Activated B cell treated with CpG ODN at 0.5 μM for 24 hours (primary cell): Measurements from ENCODE around the gene RNASE8. TPM values are rescaled to one million over a fixed set of nuclear protein-coding genes. Genes with fewer than 3 reads are reported as not detected.
"Not testable (repeated sequence)": the region's sequence is repeated elsewhere in the genome, so short reads cannot be mapped to it uniquely, and the experiment has no call there.

Source experiments
- ATAC-seq: fragments of 200-7000 bp; cut with Tn5 transposase; one replicate; pipeline ENCODE4 v1.10.0; 2021; ENCODE audit warnings: low read depth, mild to moderate bottlenecking, moderate library complexity
- CTCF ChIA-PET: fragments of 350-600 bp; sonication (Branson Sonifier 250); formaldehyde crosslinking; loops from one replicate; lab custom pipeline; 2021; ENCODE audit warnings: antibody characterized with exemption; lab: Charles Lee
- POLR2A ChIA-PET: fragments of 350-600 bp; sonication (Branson Sonifier 250); formaldehyde crosslinking; loops from one replicate; lab custom pipeline; 2021; ENCODE audit warnings: antibody characterized with exemption; lab: Charles Lee
- DNase-seq: peaks from one replicate; pipeline ENCODE4 v3.0.0; 2022
- H3K27ac Mint-ChIP-seq: one replicate; pipeline ENCODE4 v1.8.0; 2020; ENCODE audit warnings: mixed read lengths
- H3K27me3 Mint-ChIP-seq: one replicate; pipeline ENCODE4 v1.8.0; 2021; ENCODE audit warnings: mixed read lengths
- H3K36me3 Mint-ChIP-seq: one replicate; pipeline ENCODE4 v1.8.0; 2021; ENCODE audit warnings: low read depth, mixed read lengths
- H3K4me1 Mint-ChIP-seq: one replicate; pipeline ENCODE4 v1.8.0; 2021; ENCODE audit warnings: mixed read lengths
- H3K4me3 Mint-ChIP-seq: one replicate; pipeline ENCODE4 v1.8.0; 2020; ENCODE audit warnings: mild to moderate bottlenecking, mixed read lengths
- H3K9me3 Mint-ChIP-seq: one replicate; pipeline ENCODE4 v1.8.0; 2020; ENCODE audit warnings: mixed read lengths
- intact Hi-C: fragments of 100-400 bp; cut with micrococcal nuclease; formaldehyde crosslinking; loops from one replicate; pipeline ENCODE4 v1.15.1; 2024
- total RNA-seq: library from RNA; stranded (reverse); gene quantifications from 2 replicates; pipeline ENCODE4 v1.2.3, GENCODE V29; 2022
- TF ChIP-seq, protein P1 (sequence below): fragments of 200-600 bp; IDR thresholded peaks from one replicate; pipeline ENCODE4 v1.8.0; 2022; ENCODE audit warnings: antibody characterized with exemption, mild to moderate bottlenecking

Gene RNASE8
- total RNA-seq, 1 donor from 2014 or later: not detected

- POLR2A ChIA-PET: no interaction called here
- TF ChIP-seq, protein P1, sequence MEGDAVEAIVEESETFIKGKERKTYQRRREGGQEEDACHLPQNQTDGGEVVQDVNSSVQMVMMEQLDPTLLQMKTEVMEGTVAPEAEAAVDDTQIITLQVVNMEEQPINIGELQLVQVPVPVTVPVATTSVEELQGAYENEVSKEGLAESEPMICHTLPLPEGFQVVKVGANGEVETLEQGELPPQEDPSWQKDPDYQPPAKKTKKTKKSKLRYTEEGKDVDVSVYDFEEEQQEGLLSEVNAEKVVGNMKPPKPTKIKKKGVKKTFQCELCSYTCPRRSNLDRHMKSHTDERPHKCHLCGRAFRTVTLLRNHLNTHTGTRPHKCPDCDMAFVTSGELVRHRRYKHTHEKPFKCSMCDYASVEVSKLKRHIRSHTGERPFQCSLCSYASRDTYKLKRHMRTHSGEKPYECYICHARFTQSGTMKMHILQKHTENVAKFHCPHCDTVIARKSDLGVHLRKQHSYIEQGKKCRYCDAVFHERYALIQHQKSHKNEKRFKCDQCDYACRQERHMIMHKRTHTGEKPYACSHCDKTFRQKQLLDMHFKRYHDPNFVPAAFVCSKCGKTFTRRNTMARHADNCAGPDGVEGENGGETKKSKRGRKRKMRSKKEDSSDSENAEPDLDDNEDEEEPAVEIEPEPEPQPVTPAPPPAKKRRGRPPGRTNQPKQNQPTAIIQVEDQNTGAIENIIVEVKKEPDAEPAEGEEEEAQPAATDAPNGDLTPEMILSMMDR: no peak
Observed at GRCh38 chr14:21040370-21040925, 17.2 kb upstream of the RNASE8 start.

GRCh38 chr14:21040941-21041340 is 16.7 kb upstream of the RNASE8 start:
- CTCF ChIA-PET: interaction anchor here (0.7 to 4.4 kb wide), 6 partner anchors 9 to 64 kb away, joined by 3 to 92 read pairs (median 7); no protein-coding TSS in a partner anchor
- POLR2A ChIA-PET, ATAC-seq, DNase-seq, H3K4me1 Mint-ChIP-seq, H3K36me3 Mint-ChIP-seq, H3K4me3 Mint-ChIP-seq, H3K27ac Mint-ChIP-seq, H3K9me3 Mint-ChIP-seq: not testable (repeated sequence)
- intact Hi-C loops: loop anchor here (1.0 kb wide), 1 partner anchor 27 kb away; no protein-coding TSS in a partner anchor
- H3K27me3 Mint-ChIP-seq: peaks cover 24% of the 10 kb centered on the region

More at GRCh38 chr14:21040370-21040925, 17.2 kb upstream of the RNASE8 start:
- Mint-ChIP-seq H3K27ac (no peak overlapping the region), H3K9me3 (no peaks in the 10 kb centered on the region), H3K4me1 (no peaks in the 10 kb centered on the region), H3K36me3 (no peaks in the 10 kb centered on the region), H3K4me3 (no peak overlapping the region), H3K27me3 (peaks cover 21% of the 10 kb centered on the region)
- no peak for DNase-seq
- CTCF ChIA-PET: interaction anchor here (0.7 to 4.4 kb wide), 7 partner anchors 9 to 64 kb away, joined by 3 to 92 read pairs (median 7); no protein-coding TSS in a partner anchor
- intact Hi-C loops: loop anchor here (1.0 kb wide), 1 partner anchor 26 kb away; no protein-coding TSS in a partner anchor
- ATAC-seq: no peak

- intact Hi-C loops: no loop called here
- Mint-ChIP-seq H3K4me1 (no peaks in the 10 kb centered on the region), H3K4me3 (no peak within 1 kb of the TSS), H3K9me3 (no peaks in the 10 kb centered on the region), H3K27me3 (peaks cover 24% of the 10 kb centered on the region), H3K36me3 (no peaks in the 10 kb centered on the region), H3K27ac (no peak within 1 kb of the TSS)
- DNase-seq (no peak), ATAC-seq (no peak)
- CTCF ChIA-PET: interaction anchor here (4.4 kb wide), 1 partner anchor 26 kb away, joined by 92 read pairs; no protein-coding TSS in a partner anchor
- TF ChIP-seq, protein P1: no peak
- POLR2A ChIA-PET: no interaction called here
Observed at GRCh38 chr14:21041676-21042433, 15.8 kb upstream of the RNASE8 start, which contains the start of gene RNASE7. RNASE7 (plus strand) TSS chr14:21042362; CDS start chr14:21042993, 631 bp downstream.

DNA sequence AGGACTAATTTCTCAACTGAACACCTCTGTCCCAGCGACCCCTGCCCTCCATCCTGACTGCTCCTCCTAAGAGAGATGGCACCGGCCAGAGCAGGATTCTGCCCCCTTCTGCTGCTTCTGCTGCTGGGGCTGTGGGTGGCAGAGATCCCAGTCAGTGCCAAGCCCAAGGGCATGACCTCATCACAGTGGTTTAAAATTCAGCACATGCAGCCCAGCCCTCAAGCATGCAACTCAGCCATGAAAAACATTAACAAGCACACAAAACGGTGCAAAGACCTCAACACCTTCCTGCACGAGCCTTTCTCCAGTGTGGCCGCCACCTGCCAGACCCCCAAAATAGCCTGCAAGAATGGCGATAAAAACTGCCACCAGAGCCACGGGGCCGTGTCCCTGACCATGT is 14.7 kb upstream of the RNASE8 start:
- H3K4me1 Mint-ChIP-seq: no peaks in the 10 kb centered on the region
- H3K27me3 Mint-ChIP-seq: peaks cover 24% of the 10 kb centered on the region
- ATAC-seq: no peak
- H3K27ac Mint-ChIP-seq: no peak overlapping the region
- CTCF ChIA-PET: interaction anchor here (2.4 kb wide), 1 partner anchor 28 kb away, joined by 15 read pairs; no protein-coding TSS in a partner anchor
- intact Hi-C loops: no loop called here
- H3K36me3 Mint-ChIP-seq: no peaks in the 10 kb centered on the region
- no peak overlapping the region for H3K4me3 Mint-ChIP-seq
- POLR2A ChIA-PET: no interaction called here
- DNase-seq: no peak
- H3K9me3 Mint-ChIP-seq: no peaks in the 10 kb centered on the region
- TF ChIP-seq, protein P1: no peak

DNA sequence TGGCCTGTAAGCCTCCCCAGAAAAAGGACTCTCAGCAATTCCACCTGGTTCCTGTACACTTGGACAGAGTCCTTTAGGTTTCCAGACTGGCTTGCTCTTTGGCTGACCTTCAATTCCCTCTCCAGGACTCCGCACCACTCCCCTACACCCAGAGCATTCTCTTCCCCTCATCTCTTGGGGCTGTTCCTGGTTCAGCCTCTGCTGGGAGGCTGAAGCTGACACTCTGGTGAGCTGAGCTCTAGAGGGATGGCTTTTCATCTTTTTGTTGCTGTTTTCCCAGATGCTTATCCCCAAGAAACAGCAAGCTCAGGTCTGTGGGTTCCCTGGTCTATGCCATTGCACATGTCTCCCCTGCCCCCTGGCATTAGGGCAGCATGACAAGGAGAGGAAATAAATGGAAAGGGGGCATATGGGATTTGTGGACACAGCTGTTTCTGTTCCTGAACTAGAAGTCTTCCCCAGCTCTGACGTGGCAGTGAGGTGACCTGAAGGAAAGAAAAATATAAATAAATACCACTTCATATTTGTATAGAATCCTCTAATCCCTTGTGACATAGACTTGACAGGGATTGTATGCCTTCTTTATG is 14.1 kb upstream of the RNASE8 start:
- ChIA-PET POLR2A (no interaction called here), CTCF (interaction anchor here (1.5 to 2.4 kb wide), 2 partner anchors 8 to 28 kb away, joined by 6 to 15 read pairs; no protein-coding TSS in a partner anchor)
- no peaks in the 10 kb centered on the region for H3K4me1 Mint-ChIP-seq
- peaks cover 26% of the 10 kb centered on the region for H3K27me3 Mint-ChIP-seq
- intact Hi-C loops: no loop called here
- no peak overlapping the region for H3K4me3 Mint-ChIP-seq
- TF ChIP-seq, protein P1: no peak
- ATAC-seq (no peak), DNase-seq (no peak)
- H3K27ac Mint-ChIP-seq: no peak overlapping the region
- no peaks in the 10 kb centered on the region for H3K9me3 Mint-ChIP-seq
- H3K36me3 Mint-ChIP-seq: no peaks in the 10 kb centered on the region
